Measurements from ENCODE around the gene CEPT1. TPM values are rescaled to one million over a fixed set of nuclear protein-coding genes. Genes with fewer than 3 reads are reported as not detected.

The CEPT1 gene
- total and polyA plus RNA-seq, 2 of the 8 experiments (the other 6 are each of a cell fraction or from before 2014, with no cell fraction given) = 18.5 to 28.6 TPM

GRCh38 chr1:111133866-111134265 is 6.2 kb upstream of the CEPT1 start (continued):
- no peak for TF ChIP-seq ATF2 (IDR thresholded peaks at IDR 0.05; ENCODE audit: low read length)
